Osteocyte (in vitro differentiated cells): ENCODE data around the gene NOS3. TPM values are rescaled to one million over a fixed set of nuclear protein-coding genes. Genes with fewer than 3 reads are reported as not detected.
A peak's percentile ranks its signal among the peaks of the same experiment; 100 is the strongest.

Source experiments
- DNase-seq: peaks from one replicate; pipeline ENCODE4 v3.0.0; 2021; ENCODE audit warnings: mixed read lengths; ENCODE audit not compliant: unreplicated experiment; ENCODE audit errors: extremely low spot score
- H3K27ac Mint-ChIP-seq: one replicate; pipeline ENCODE4 v1.8.0; 2021; ENCODE audit warnings: mild to moderate bottlenecking, mixed read lengths; ENCODE audit not compliant: unreplicated experiment
- H3K27me3 Mint-ChIP-seq: one replicate; pipeline ENCODE4 v1.8.0; 2021; ENCODE audit warnings: mixed read lengths; ENCODE audit not compliant: unreplicated experiment
- H3K36me3 Mint-ChIP-seq: one replicate; pipeline ENCODE4 v1.8.0; 2021; ENCODE audit warnings: mixed read lengths; ENCODE audit not compliant: unreplicated experiment
- H3K4me1 Mint-ChIP-seq: one replicate; pipeline ENCODE4 v1.8.0; 2021; ENCODE audit warnings: mixed read lengths; ENCODE audit not compliant: unreplicated experiment
- H3K4me3 Mint-ChIP-seq: one replicate; pipeline ENCODE4 v1.8.0; 2021; ENCODE audit warnings: mild to moderate bottlenecking, moderate library complexity, mixed read lengths; ENCODE audit not compliant: unreplicated experiment
- H3K9me3 Mint-ChIP-seq: one replicate; pipeline ENCODE4 v1.8.0; 2021; ENCODE audit warnings: mixed read lengths; ENCODE audit not compliant: unreplicated experiment
- CTCF ChIP-seq: fragments of 200-600 bp; sonication (generic); IDR thresholded peaks from 2 replicates; pipeline ENCODE4 v1.5.0; 2021; ENCODE audit warnings: antibody characterized with exemption, mild to moderate bottlenecking, moderate library complexity
- total RNA-seq: library from RNA; stranded (reverse); gene quantifications from 2 replicates; pipeline ENCODE4 v1.2.1, GENCODE V29; 2021

The NOS3 gene
- total RNA-seq, 1 donor from 2014 or later, result 0.73 TPM

GRCh38 chr7:150978126-150978789, 12.6 kb upstream of the NOS3 start, which contains the start of gene KCNH2:
KCNH2 (minus strand) TSS chr7:150978321; CDS start chr7:150977913, 408 bp downstream.
- Mint-ChIP-seq H3K4me1 (peaks cover 14% of the 10 kb centered on the region), H3K36me3 (no peaks in the 10 kb centered on the region), H3K27ac (no peak within 1 kb of the TSS), H3K27me3 (peaks cover 40% of the 10 kb centered on the region), H3K9me3 (no peaks in the 10 kb centered on the region), H3K4me3 (peak within 1 kb of the TSS; percentile 66)
- TF ChIP-seq CTCF, result no peak
- no peak for DNase-seq

GRCh38 chr7:150979713-150980390, 11.0 kb upstream of the NOS3 start:
- TF ChIP-seq CTCF, result no peak
- Mint-ChIP-seq H3K27me3 (peaks cover 44% of the 10 kb centered on the region), H3K4me1 (peaks cover 14% of the 10 kb centered on the region), H3K36me3 (no peaks in the 10 kb centered on the region), H3K4me3 (no peak overlapping the region), H3K9me3 (no peaks in the 10 kb centered on the region), H3K27ac (no peak overlapping the region)
- no peak for DNase-seq

- Mint-ChIP-seq H3K4me1 (peaks cover 9% of the 10 kb centered on the region), H3K27me3 (peaks cover 39% of the 10 kb centered on the region), H3K36me3 (no peaks in the 10 kb centered on the region), H3K4me3 (no peak overlapping the region), H3K9me3 (no peaks in the 10 kb centered on the region), H3K27ac (no peak overlapping the region)
- no peak for DNase-seq
- TF ChIP-seq CTCF, result no peak
Observed at GRCh38 chr7:150980663-150981062, 10.2 kb upstream of the NOS3 start.

GRCh38 chr7:150981644-150982043, 9.2 kb upstream of the NOS3 start:
- Mint-ChIP-seq H3K27me3 (peaks cover 41% of the 10 kb centered on the region), H3K27ac (no peak overlapping the region), H3K9me3 (no peaks in the 10 kb centered on the region), H3K4me3 (no peak overlapping the region), H3K4me1 (peaks cover 11% of the 10 kb centered on the region), H3K36me3 (no peaks in the 10 kb centered on the region)
- DNase-seq, result no peak
- no peak for TF ChIP-seq CTCF

- Mint-ChIP-seq H3K9me3 (no peaks in the 10 kb centered on the region), H3K4me1 (peaks cover 6% of the 10 kb centered on the region), H3K27me3 (peaks cover 34% of the 10 kb centered on the region), H3K27ac (no peak overlapping the region), H3K36me3 (no peaks in the 10 kb centered on the region), H3K4me3 (no peak overlapping the region)
- no peak for TF ChIP-seq CTCF
- no peak for DNase-seq
Observed at GRCh38 chr7:150982351-150982750, 8.5 kb upstream of the NOS3 start.
